HFFc6 (cell line): ENCODE measurements around the gene C22orf42. TPM values are rescaled to one million over a fixed set of nuclear protein-coding genes. Genes with fewer than 3 reads are reported as not detected.
A peak's percentile ranks its signal among the peaks of the same experiment; 100 is the strongest.

ENCODE experiments used
- DNase-seq: peaks from one replicate; pipeline ENCODE4 v3.0.0-alpha.2; 2018
- H3K27ac Mint-ChIP-seq: 2 replicates; pipeline ENCODE4 v1.8.0; 2020; ENCODE audit warnings: mild to moderate bottlenecking, mixed read lengths
- H3K27me3 Mint-ChIP-seq: 2 replicates; pipeline ENCODE4 v1.8.0; 2021; ENCODE audit warnings: mild to moderate bottlenecking, moderate library complexity, mixed read lengths; ENCODE audit not compliant: insufficient read depth
- H3K36me3 Mint-ChIP-seq: 2 replicates; pipeline ENCODE4 v1.8.0; 2021; ENCODE audit warnings: low read depth, mixed read lengths
- H3K4me1 Mint-ChIP-seq: 2 replicates; pipeline ENCODE4 v1.8.0; 2020; ENCODE audit warnings: low read depth, mixed read lengths
- H3K4me3 Mint-ChIP-seq: 2 replicates; pipeline ENCODE4 v1.8.0; 2020; ENCODE audit warnings: mild to moderate bottlenecking, moderate library complexity, mixed read lengths
- H3K9me3 Mint-ChIP-seq: 2 replicates; pipeline ENCODE4 v1.8.0; 2020; ENCODE audit warnings: mild to moderate bottlenecking, mixed read lengths
- CTCF ChIP-seq: fragments of 200-600 bp; sonication (generic); IDR thresholded peaks from 2 replicates; pipeline ENCODE4 v1.5.0; 2021; ENCODE audit warnings: antibody characterized with exemption, mild to moderate bottlenecking
- total RNA-seq, 6 experiments: library from RNA; stranded (reverse); fragmentation: NEBNext Ultra II Directional; extraction: Animal tissue kit (Norgen Biotek cat#: 25700); gene quantifications; 2 replicates in 1 of 6; 3 replicates in 5 of 6; pipeline ENCODE4 v1.2.3, GENCODE V29; 2021

The C22orf42 gene
- total RNA-seq, 6 experiments from 2014 or later = not detected

DNA sequence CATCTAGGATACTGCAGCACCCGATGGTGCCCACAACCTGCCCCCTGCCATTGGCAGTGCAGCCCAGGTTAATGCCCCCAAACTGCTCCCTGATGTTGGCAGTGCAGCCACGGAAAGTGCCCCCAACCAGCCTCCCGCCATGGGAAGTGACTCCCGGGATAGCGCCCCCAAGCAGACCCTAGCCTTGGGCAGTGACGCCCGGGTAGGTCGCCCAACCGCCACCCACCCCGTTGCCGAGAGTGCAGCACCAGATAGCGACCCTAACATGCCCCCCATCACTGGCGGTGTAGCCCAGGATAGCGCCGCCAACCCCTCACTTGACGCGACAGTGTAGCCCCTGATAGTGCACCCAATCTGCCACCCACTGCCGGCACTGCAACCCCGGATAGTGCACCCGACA lies 38.5 kb downstream of the C22orf42 start:
- Mint-ChIP-seq H3K9me3 (no peaks in the 10 kb centered on the region), H3K36me3 (no peaks in the 10 kb centered on the region), H3K27ac (no peak overlapping the region), H3K27me3 (peaks cover 8% of the 10 kb centered on the region), H3K4me1 (no peaks in the 10 kb centered on the region), H3K4me3 (no peak overlapping the region)
- DNase-seq = no peak
- no peak for TF ChIP-seq CTCF

DNA sequence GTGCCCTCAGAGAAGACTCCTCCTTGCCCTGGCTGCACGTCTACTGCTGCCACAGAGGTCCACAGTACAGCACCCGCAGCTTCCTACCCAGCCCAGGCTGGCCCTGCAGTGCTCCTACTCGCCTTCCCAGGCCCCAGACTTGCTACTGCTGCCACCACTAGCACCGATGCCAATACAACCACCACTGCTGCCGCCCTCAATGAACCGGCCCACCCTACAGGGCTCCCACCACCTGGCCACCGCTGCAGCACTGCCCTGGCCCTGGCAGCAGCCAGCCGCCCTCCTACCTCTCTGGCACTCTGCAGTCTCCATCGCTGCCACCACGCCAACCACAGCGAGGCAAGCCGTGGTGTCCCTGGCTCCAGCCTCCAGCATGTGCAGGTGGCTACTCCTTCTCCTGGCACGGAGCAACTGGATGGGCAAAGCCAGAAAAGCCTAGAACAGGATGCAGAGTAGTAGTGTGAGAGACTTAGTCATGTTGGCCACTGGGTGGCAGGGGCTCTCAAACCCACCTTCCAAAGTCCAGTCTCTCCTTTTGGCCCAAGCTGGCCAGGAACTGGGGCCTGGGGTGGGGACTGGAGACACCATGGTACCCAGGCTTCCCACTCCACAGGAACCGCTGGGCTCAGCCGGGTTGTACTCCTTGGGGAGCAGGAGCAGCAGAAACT lies 39.4 kb downstream of the C22orf42 start:
- H3K9me3 Mint-ChIP-seq = no peaks in the 10 kb centered on the region
- peaks cover 13% of the 10 kb centered on the region for H3K27me3 Mint-ChIP-seq
- H3K27ac Mint-ChIP-seq = no peak overlapping the region
- H3K4me3 Mint-ChIP-seq = no peak overlapping the region
- no peaks in the 10 kb centered on the region for H3K4me1 Mint-ChIP-seq
- H3K36me3 Mint-ChIP-seq = no peaks in the 10 kb centered on the region
- no peak for DNase-seq
- 0 out of 2 replicates have a peak, but pooled peaks have one; percentile 9 for TF ChIP-seq CTCF

DNA sequence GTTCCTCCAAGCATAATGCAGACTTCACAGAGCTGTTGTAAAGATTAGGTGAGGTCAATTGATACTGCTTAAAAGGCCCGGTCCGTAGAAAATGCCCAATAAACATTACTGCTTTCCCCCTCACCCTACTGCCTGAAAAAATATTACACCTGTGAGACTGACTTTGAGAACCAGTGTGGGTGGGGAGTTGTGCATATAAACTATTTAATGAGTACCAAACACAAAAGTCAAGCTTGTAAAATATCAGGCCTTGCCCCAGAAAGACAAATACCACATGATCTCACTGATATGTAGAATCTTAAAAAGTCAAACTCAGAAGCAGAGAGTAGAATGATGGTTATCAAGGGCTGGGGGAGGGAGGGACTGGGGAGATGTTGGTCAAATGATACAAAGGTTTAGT lies 46.7 kb downstream of the C22orf42 start:
- no peak for DNase-seq
- no peak for TF ChIP-seq CTCF
- Mint-ChIP-seq H3K27ac (no peak overlapping the region), H3K27me3 (peaks cover 20% of the 10 kb centered on the region), H3K4me1 (no peaks in the 10 kb centered on the region), H3K4me3 (no peak overlapping the region), H3K36me3 (no peaks in the 10 kb centered on the region), H3K9me3 (no peaks in the 10 kb centered on the region)

DNA sequence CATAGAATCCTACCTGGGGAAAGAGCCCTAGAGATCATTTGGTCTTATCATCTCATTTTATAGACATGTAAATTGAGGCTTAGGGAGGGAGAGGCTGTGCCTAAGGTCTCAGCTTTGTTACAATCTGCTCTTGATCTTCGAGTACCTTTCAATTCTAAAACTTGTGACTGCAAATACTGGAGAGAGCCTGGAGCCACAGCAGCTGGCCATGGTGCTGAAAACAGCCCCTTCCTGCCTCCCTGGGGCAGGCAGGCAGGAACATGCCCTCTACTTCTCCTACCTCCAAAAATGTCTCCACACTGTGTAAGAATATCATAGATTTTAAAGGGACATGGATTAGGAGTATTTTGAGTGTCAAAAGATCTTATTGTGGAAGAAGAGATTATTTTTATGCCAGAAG lies 52.2 kb downstream of the C22orf42 start:
- no peak for DNase-seq
- no peak for TF ChIP-seq CTCF
- no peak overlapping the region for H3K27ac Mint-ChIP-seq
- peaks cover 5% of the 10 kb centered on the region for H3K27me3 Mint-ChIP-seq
- no peak overlapping the region for H3K4me3 Mint-ChIP-seq
- H3K9me3 Mint-ChIP-seq = no peaks in the 10 kb centered on the region
- H3K4me1 Mint-ChIP-seq = no peaks in the 10 kb centered on the region
- no peaks in the 10 kb centered on the region for H3K36me3 Mint-ChIP-seq

- H3K27me3 Mint-ChIP-seq = peaks cover 9% of the 10 kb centered on the region
- H3K27ac Mint-ChIP-seq = no peak overlapping the region
- no peak overlapping the region for H3K4me3 Mint-ChIP-seq
- H3K4me1 Mint-ChIP-seq = no peaks in the 10 kb centered on the region
- no peaks in the 10 kb centered on the region for H3K9me3 Mint-ChIP-seq
- peak; percentile 11 for DNase-seq
- no peaks in the 10 kb centered on the region for H3K36me3 Mint-ChIP-seq
- TF ChIP-seq CTCF = peak; percentile 69
These were observed 55.3 kb downstream of the C22orf42 start for GRCh38 chr22:32103658-32104315.
